Midbrain (tissue), 1 donor: ENCODE measurements around the gene KRTAP4-12.
"Not testable (repeated sequence)": the region's sequence is repeated elsewhere in the genome, so short reads cannot be mapped to it uniquely, and the experiment has no call there.

ENCODE experiments used
- DNase-seq: peaks from one replicate; lab custom pipeline; 2025; lab: John Stamatoyannopoulos, UW

Gene KRTAP4-12

GRCh38 chr17:41096055-41096454 is 27.9 kb downstream of the KRTAP4-12 start:
- no peak for DNase-seq

DNA sequence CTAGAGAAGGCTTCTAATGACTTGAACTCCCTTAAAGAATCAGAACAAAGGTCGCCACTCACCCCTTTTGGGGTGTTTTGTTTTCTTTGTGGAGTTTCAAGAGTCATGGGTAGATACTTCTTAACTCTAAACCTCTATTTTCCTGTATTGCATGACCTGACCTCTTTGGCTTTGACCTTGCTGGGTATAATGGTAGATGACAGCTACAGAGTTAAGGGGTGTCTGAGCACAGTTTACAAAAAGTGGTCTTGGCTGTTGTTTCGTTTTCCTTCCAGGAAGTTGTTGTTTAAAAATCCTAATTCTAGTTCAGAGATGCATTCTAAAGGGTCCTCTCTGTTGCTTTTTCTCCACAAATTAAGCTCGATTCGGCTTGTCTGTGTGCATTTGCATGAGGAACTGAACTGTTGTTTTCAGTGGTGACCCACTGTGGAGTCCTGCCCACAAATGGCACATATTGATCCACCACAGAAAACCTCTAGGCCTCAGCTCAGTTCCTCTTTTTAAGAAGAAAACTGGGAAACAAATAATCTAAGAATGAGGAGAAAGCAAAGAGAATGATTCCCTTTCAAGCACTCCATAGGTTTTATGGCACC is 35.1 kb downstream of the KRTAP4-12 start:
- DNase-seq: not testable (repeated sequence)

GRCh38 chr17:41084100-41084856 is 39.7 kb downstream of the KRTAP4-12 start, which contains the start of gene KRTAP4-7:
Gene KRTAP4-7 (plus strand): TSS chr17:41084150. CDS start chr17:41084207, 57 bp downstream.
- not testable (repeated sequence) for DNase-seq

DNA sequence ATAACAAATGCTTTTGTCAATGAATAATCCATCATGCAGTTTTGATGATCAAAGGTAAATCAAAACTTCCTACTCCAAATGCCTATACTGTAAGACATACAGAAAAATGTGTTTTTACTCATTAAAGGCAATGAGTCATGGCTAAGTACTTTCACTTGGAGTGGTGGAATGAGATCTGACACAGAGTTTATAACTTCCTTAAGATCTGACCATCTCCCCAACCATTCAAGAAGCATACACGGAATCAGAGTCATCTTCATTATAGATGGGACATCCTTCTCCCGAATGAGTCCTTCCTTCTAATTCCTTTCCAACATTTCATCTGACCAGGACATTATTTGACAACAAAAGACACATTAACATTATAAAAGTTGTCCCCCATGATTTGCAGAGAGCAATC is 40.6 kb downstream of the KRTAP4-12 start:
- not testable (repeated sequence) for DNase-seq

- DNase-seq: no peak
These were observed 41.4 kb downstream of the KRTAP4-12 start for GRCh38 chr17:41082626-41083025.

DNA sequence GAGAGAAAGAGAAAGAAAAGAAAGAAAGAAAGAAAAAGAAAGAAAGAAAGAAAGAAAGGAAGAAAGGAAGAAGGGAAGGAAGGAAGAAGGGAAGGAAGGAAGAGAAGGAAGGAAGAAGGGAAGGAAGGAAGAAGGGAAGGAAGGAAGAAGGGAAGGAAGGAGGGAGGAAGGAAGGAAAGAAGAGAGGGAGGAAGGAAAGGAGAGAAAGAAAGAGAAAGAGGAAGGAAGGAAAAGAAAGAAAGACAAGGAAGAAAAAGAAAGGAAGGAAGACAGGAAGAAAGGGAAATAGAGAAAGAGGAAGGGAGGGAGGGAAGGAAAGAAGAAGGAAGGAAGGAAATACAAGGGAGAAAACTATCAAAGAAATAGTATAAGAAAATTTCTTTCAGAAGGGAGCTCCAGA is 47.2 kb downstream of the KRTAP4-12 start:
- DNase-seq: no peak

GRCh38 chr17:41073676-41074075 is 50.3 kb downstream of the KRTAP4-12 start:
- no peak for DNase-seq
